ENCODE results near the gene MAPK7.

MAPK7 gene

GRCh38 chr17:19379361-19380065 lies 1.2 kb downstream of the MAPK7 start:
- H3K27me3 ChIP-seq (ENCODE audit: control insufficient read depth in 1 of 2, insufficient read depth in 2 of 2, low read length in 2 of 2): no peaks in the 10 kb centered on the region
- no peak overlapping the region for H3K27ac ChIP-seq (ENCODE audit: low read depth, low read length)
- H3K36me3 ChIP-seq (ENCODE audit: control insufficient read depth in 1 of 2, insufficient read depth in 2 of 2, low read length in 2 of 2): peaks cover 31 to 47% of the 10 kb centered on the region in 2 donors
- H3K9me3 ChIP-seq (ENCODE audit: control insufficient read depth in 1 of 2, low read length in 2 of 2): no peaks in the 10 kb centered on the region
- H3K9ac ChIP-seq (ENCODE audit: low read depth in 1 of 2, low read length in 2 of 2): peak overlapping the region; percentile 76 to 85
- H3K4me1 ChIP-seq (ENCODE audit: control insufficient read depth in 1 of 2, insufficient read depth in 2 of 2, low read length in 2 of 2): peaks cover 23 to 26% of the 10 kb centered on the region in 2 donors
- H3K4me3 ChIP-seq (ENCODE audit: low read depth in 1 of 2, low read length in 2 of 2): peak overlapping the region; percentile 78 to 86

GRCh38 chr17:19380481-19381301 lies 2.4 kb downstream of the MAPK7 start:
- H3K9ac ChIP-seq (ENCODE audit: low read depth in 1 of 2, low read length in 2 of 2): no peak overlapping the region
- no peak overlapping the region for H3K27ac ChIP-seq (ENCODE audit: low read depth, low read length)
- H3K4me1 ChIP-seq (ENCODE audit: control insufficient read depth in 1 of 2, insufficient read depth in 2 of 2, low read length in 2 of 2): peaks cover 31 to 38% of the 10 kb centered on the region in 2 donors
- H3K4me3 ChIP-seq (ENCODE audit: low read depth in 1 of 2, low read length in 2 of 2): no peak overlapping the region
- H3K27me3 ChIP-seq (ENCODE audit: control insufficient read depth in 1 of 2, insufficient read depth in 2 of 2, low read length in 2 of 2): no peaks in the 10 kb centered on the region
- H3K36me3 ChIP-seq (ENCODE audit: control insufficient read depth in 1 of 2, insufficient read depth in 2 of 2, low read length in 2 of 2): peaks cover 31 to 58% of the 10 kb centered on the region in 2 donors
- no peaks in the 10 kb centered on the region for H3K9me3 ChIP-seq (ENCODE audit: control insufficient read depth in 1 of 2, low read length in 2 of 2)

- Histone ChIP-seq H3K4me1 (ENCODE audit: control insufficient read depth in 1 of 2, insufficient read depth in 2 of 2, low read length in 2 of 2) (peaks cover 31 to 42% of the 10 kb centered on the region in 2 donors), H3K9ac (ENCODE audit: low read depth in 1 of 2, low read length in 2 of 2) (no peak overlapping the region), H3K27ac (ENCODE audit: low read depth, low read length) (no peak overlapping the region), H3K36me3 (ENCODE audit: control insufficient read depth in 1 of 2, insufficient read depth in 2 of 2, low read length in 2 of 2) (peaks cover 31 to 58% of the 10 kb centered on the region in 2 donors), H3K27me3 (ENCODE audit: control insufficient read depth in 1 of 2, insufficient read depth in 2 of 2, low read length in 2 of 2) (no peaks in the 10 kb centered on the region), H3K9me3 (ENCODE audit: control insufficient read depth in 1 of 2, low read length in 2 of 2) (no peaks in the 10 kb centered on the region), H3K4me3 (ENCODE audit: low read depth in 1 of 2, low read length in 2 of 2) (no peak overlapping the region)
These were observed 3.1 kb downstream of the MAPK7 start for GRCh38 chr17:19381361-19381740.

GRCh38 chr17:19381741-19382444 lies 3.6 kb downstream of the MAPK7 start:
- Histone ChIP-seq H3K9ac (ENCODE audit: low read depth in 1 of 2, low read length in 2 of 2) (no peak overlapping the region), H3K4me1 (ENCODE audit: control insufficient read depth in 1 of 2, insufficient read depth in 2 of 2, low read length in 2 of 2) (peaks cover 30 to 46% of the 10 kb centered on the region in 2 donors), H3K36me3 (ENCODE audit: control insufficient read depth in 1 of 2, insufficient read depth in 2 of 2, low read length in 2 of 2) (peaks cover 31 to 58% of the 10 kb centered on the region in 2 donors), H3K4me3 (ENCODE audit: low read depth in 1 of 2, low read length in 2 of 2) (no peak overlapping the region), H3K9me3 (ENCODE audit: control insufficient read depth in 1 of 2, low read length in 2 of 2) (no peaks in the 10 kb centered on the region), H3K27ac (ENCODE audit: low read depth, low read length) (no peak overlapping the region), H3K27me3 (ENCODE audit: control insufficient read depth in 1 of 2, insufficient read depth in 2 of 2, low read length in 2 of 2) (no peaks in the 10 kb centered on the region)

- Histone ChIP-seq H3K9ac (ENCODE audit: low read depth in 1 of 2, low read length in 2 of 2) (no peak overlapping the region), H3K27me3 (ENCODE audit: control insufficient read depth in 1 of 2, insufficient read depth in 2 of 2, low read length in 2 of 2) (no peaks in the 10 kb centered on the region), H3K36me3 (ENCODE audit: control insufficient read depth in 1 of 2, insufficient read depth in 2 of 2, low read length in 2 of 2) (peaks cover 31 to 58% of the 10 kb centered on the region in 2 donors), H3K4me1 (ENCODE audit: control insufficient read depth in 1 of 2, insufficient read depth in 2 of 2, low read length in 2 of 2) (peaks cover 31 to 46% of the 10 kb centered on the region in 2 donors), H3K4me3 (ENCODE audit: low read depth in 1 of 2, low read length in 2 of 2) (no peak overlapping the region), H3K9me3 (ENCODE audit: control insufficient read depth in 1 of 2, low read length in 2 of 2) (no peaks in the 10 kb centered on the region), H3K27ac (ENCODE audit: low read depth, low read length) (no peak overlapping the region)
These were observed 4.5 kb downstream of the MAPK7 start for GRCh38 chr17:19382531-19383444.

GRCh38 chr17:19383681-19384470 lies 5.6 kb downstream of the MAPK7 start:
- Histone ChIP-seq H3K9ac (ENCODE audit: low read depth in 1 of 2, low read length in 2 of 2) (peak overlapping the region in 1 of 2 donors; percentile 6), H3K4me1 (ENCODE audit: control insufficient read depth in 1 of 2, insufficient read depth in 2 of 2, low read length in 2 of 2) (peaks cover 42 to 49% of the 10 kb centered on the region in 2 donors), H3K9me3 (ENCODE audit: control insufficient read depth in 1 of 2, low read length in 2 of 2) (no peaks in the 10 kb centered on the region), H3K36me3 (ENCODE audit: control insufficient read depth in 1 of 2, insufficient read depth in 2 of 2, low read length in 2 of 2) (peaks cover 31 to 58% of the 10 kb centered on the region in 2 donors), H3K4me3 (ENCODE audit: low read depth in 1 of 2, low read length in 2 of 2) (no peak overlapping the region), H3K27ac (ENCODE audit: low read depth, low read length) (no peak overlapping the region), H3K27me3 (ENCODE audit: control insufficient read depth in 1 of 2, insufficient read depth in 2 of 2, low read length in 2 of 2) (no peaks in the 10 kb centered on the region)

GRCh38 chr17:19384723-19385391 lies 6.6 kb downstream of the MAPK7 start:
- H3K36me3 ChIP-seq (ENCODE audit: control insufficient read depth in 1 of 2, insufficient read depth in 2 of 2, low read length in 2 of 2): peaks cover 30 to 53% of the 10 kb centered on the region in 2 donors
- no peaks in the 10 kb centered on the region for H3K9me3 ChIP-seq (ENCODE audit: control insufficient read depth in 1 of 2, low read length in 2 of 2)

GRCh38 chr17:19385521-19385983 lies 7.3 kb downstream of the MAPK7 start:
- Histone ChIP-seq H3K36me3 (ENCODE audit: control insufficient read depth in 1 of 2, insufficient read depth in 2 of 2, low read length in 2 of 2) (peaks cover 23 to 47% of the 10 kb centered on the region in 2 donors), H3K9ac (ENCODE audit: low read depth in 1 of 2, low read length in 2 of 2) (no peak overlapping the region), H3K9me3 (ENCODE audit: control insufficient read depth in 1 of 2, low read length in 2 of 2) (no peaks in the 10 kb centered on the region), H3K27me3 (ENCODE audit: control insufficient read depth in 1 of 2, insufficient read depth in 2 of 2, low read length in 2 of 2) (no peaks in the 10 kb centered on the region), H3K4me1 (ENCODE audit: control insufficient read depth in 1 of 2, insufficient read depth in 2 of 2, low read length in 2 of 2) (peaks cover 38 to 42% of the 10 kb centered on the region in 2 donors), H3K4me3 (ENCODE audit: low read depth in 1 of 2, low read length in 2 of 2) (no peak overlapping the region), H3K27ac (ENCODE audit: low read depth, low read length) (no peak overlapping the region)

More at GRCh38 chr17:19384723-19385391, 6.6 kb downstream of the MAPK7 start:
- Histone ChIP-seq H3K27ac (ENCODE audit: low read depth, low read length) (no peak overlapping the region), H3K4me3 (ENCODE audit: low read depth in 1 of 2, low read length in 2 of 2) (no peak overlapping the region), H3K9ac (ENCODE audit: low read depth in 1 of 2, low read length in 2 of 2) (no peak overlapping the region), H3K27me3 (ENCODE audit: control insufficient read depth in 1 of 2, insufficient read depth in 2 of 2, low read length in 2 of 2) (no peaks in the 10 kb centered on the region), H3K4me1 (ENCODE audit: control insufficient read depth in 1 of 2, insufficient read depth in 2 of 2, low read length in 2 of 2) (peaks cover 38 to 42% of the 10 kb centered on the region in 2 donors)

Data from duodenal mucosa (tissue), 2 donors.